PC-9 (cell line): ENCODE results near the gene EFEMP2.

Source experiments
- EZH2 ChIP-seq: fragments of 200-600 bp; sonication (generic); IDR thresholded peaks from 2 replicates; pipeline ENCODE4 v1.8.0; 2017; ENCODE audit warnings: antibody characterized with exemption, low read depth
- TF ChIP-seq, protein P1 (sequence below): fragments of 200-600 bp; sonication (generic); conservative IDR thresholded peaks from 2 replicates; pipeline ENCODE4 v1.6.1; 2017; ENCODE audit warnings: mixed run types, antibody characterized with exemption, mild to moderate bottlenecking, moderate library complexity

DNA sequence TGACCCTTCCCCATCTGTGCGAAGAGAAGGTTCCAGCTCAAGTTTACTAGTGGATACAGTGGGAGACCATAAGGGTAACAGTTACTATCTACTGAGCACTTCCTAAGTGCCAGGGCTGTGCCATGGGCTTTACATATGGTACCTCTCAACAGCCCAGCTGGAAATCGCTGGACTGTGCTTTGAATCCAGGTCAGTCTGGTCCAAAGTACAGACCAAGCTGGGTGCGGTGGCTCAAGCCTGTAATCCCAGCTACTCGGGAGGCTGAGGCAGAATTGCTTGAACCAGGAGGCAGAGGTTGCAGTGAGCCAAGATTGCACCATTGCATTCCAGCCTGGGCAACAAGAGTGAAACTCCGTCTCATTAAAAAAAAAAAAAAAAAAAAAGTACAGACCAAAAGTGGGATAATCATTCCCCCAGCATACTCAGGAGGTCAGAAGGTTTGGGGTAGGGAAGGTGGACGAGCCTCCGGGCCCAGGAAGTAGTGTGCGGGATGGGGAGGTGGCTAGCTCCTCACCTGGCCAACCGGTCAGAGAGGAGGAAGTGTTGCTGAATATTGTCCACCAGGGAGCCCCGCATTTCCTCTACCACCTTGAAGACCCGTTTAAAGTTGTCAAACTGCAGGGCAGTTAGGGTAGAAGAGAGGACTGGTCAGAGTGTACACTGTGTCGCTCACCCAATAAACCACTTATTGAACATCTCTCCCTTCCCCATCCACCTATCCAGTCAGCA lies 13.4 kb upstream of the EFEMP2 start:
- TF ChIP-seq, protein P1, sequence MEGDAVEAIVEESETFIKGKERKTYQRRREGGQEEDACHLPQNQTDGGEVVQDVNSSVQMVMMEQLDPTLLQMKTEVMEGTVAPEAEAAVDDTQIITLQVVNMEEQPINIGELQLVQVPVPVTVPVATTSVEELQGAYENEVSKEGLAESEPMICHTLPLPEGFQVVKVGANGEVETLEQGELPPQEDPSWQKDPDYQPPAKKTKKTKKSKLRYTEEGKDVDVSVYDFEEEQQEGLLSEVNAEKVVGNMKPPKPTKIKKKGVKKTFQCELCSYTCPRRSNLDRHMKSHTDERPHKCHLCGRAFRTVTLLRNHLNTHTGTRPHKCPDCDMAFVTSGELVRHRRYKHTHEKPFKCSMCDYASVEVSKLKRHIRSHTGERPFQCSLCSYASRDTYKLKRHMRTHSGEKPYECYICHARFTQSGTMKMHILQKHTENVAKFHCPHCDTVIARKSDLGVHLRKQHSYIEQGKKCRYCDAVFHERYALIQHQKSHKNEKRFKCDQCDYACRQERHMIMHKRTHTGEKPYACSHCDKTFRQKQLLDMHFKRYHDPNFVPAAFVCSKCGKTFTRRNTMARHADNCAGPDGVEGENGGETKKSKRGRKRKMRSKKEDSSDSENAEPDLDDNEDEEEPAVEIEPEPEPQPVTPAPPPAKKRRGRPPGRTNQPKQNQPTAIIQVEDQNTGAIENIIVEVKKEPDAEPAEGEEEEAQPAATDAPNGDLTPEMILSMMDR = no peak
- no peak for TF ChIP-seq EZH2
